ENCODE measurements around the gene SPACA7.

The SPACA7 gene

GRCh38 chr13:112457485-112457884 lies 81.3 kb downstream of the SPACA7 start:
- DNase-seq (ENCODE audit: low read depth): no peak
- no peak overlapping the region for H3K4me3 ChIP-seq (ENCODE audit: low read length)
- TF ChIP-seq CTCF (conservative IDR thresholded peaks at IDR 0.05; ENCODE audit: low read depth, low read length): no peak

- DNase-seq (ENCODE audit: low read depth): no peak
- no peak for TF ChIP-seq CTCF (conservative IDR thresholded peaks at IDR 0.05; ENCODE audit: low read depth, low read length)
- no peak overlapping the region for H3K4me3 ChIP-seq (ENCODE audit: low read length)
These were observed 86.3 kb downstream of the SPACA7 start for GRCh38 chr13:112462408-112462807.

GRCh38 chr13:112464720-112465119 lies 88.6 kb downstream of the SPACA7 start:
- no peak for TF ChIP-seq CTCF (conservative IDR thresholded peaks at IDR 0.05; ENCODE audit: low read depth, low read length)

GRCh38 chr13:112465251-112466131 lies 89.3 kb downstream of the SPACA7 start:
- no peak for TF ChIP-seq CTCF (conservative IDR thresholded peaks at IDR 0.05; ENCODE audit: low read depth, low read length)

More at GRCh38 chr13:112464720-112465119, 88.6 kb downstream of the SPACA7 start:
- no peak overlapping the region for H3K4me3 ChIP-seq (ENCODE audit: low read length)
- DNase-seq (ENCODE audit: low read depth): no peak

GRCh38 chr13:112466132-112467058 lies 90.2 kb downstream of the SPACA7 start:
- no peak overlapping the region for H3K4me3 ChIP-seq (ENCODE audit: low read length)
- TF ChIP-seq CTCF (conservative IDR thresholded peaks at IDR 0.05; ENCODE audit: low read depth, low read length): no peak
- no peak for DNase-seq (ENCODE audit: low read depth)

More at GRCh38 chr13:112465251-112466131, 89.3 kb downstream of the SPACA7 start:
- no peak overlapping the region for H3K4me3 ChIP-seq (ENCODE audit: low read length)
- DNase-seq (ENCODE audit: low read depth): no peak

GRCh38 chr13:112467236-112467635 lies 91.1 kb downstream of the SPACA7 start:
- H3K4me3 ChIP-seq (ENCODE audit: low read length): no peak overlapping the region
- DNase-seq (ENCODE audit: low read depth): no peak
- TF ChIP-seq CTCF (conservative IDR thresholded peaks at IDR 0.05; ENCODE audit: low read depth, low read length): no peak

All from retinal pigment epithelial cell (primary cell).